GM23338 (cell line): ENCODE data around the gene CHD2.

Source experiments
- POLR2AphosphoS5 ChIP-seq: IDR thresholded peaks from 2 replicates; pipeline ENCODE4 v1.6.1; 2016; ENCODE audit warnings: antibody characterized with exemption, low read depth
- TF ChIP-seq, protein P1 (sequence below), 2 experiments: fragments of 200-600 bp in 1 of 2; sonication (generic) in 1 of 2; conservative IDR thresholded peaks; 2 replicates each; pipeline versions ENCODE4 v1.5.1 to v1.6.1; 2016 to 2017; ENCODE audit warnings: antibody characterized with exemption in 2 of 2, low read depth in 2 of 2, mild to moderate bottlenecking in 2 of 2, moderate library complexity in 1 of 2
- TF ChIP-seq, protein P2 (sequence below): fragments of 250-450 bp; sonication (Bioruptor Pico); IDR thresholded peaks from 2 replicates; pipeline ENCODE4 v1.5.0; 2020; ENCODE audit warnings: mild to moderate bottlenecking, moderate library complexity
- TF ChIP-seq, protein P3 (sequence below): IDR thresholded peaks from 2 replicates; pipeline ENCODE4 v1.6.1; 2016; ENCODE audit warnings: antibody characterized with exemption

DNA sequence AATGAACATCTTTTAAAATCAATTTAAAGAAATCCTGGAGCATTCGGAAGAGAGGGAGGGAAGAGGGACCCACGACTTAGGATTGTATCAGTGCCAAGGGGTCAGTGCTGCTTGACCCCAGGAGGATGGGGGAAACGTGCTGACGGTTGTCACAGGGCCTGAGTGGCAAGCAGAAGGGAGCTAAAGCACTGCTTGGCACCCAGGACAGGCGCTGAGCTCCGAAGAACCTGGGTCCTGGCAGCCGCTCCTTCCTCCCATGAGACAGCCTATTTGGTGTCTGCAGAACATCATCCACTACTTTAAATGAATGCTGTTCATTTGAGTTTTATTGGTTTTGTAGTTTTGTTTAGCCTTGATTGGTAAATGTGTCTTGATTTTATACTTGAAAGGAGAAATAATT, 134.4 kb downstream of the CHD2 start:
- TF ChIP-seq, protein P1, sequence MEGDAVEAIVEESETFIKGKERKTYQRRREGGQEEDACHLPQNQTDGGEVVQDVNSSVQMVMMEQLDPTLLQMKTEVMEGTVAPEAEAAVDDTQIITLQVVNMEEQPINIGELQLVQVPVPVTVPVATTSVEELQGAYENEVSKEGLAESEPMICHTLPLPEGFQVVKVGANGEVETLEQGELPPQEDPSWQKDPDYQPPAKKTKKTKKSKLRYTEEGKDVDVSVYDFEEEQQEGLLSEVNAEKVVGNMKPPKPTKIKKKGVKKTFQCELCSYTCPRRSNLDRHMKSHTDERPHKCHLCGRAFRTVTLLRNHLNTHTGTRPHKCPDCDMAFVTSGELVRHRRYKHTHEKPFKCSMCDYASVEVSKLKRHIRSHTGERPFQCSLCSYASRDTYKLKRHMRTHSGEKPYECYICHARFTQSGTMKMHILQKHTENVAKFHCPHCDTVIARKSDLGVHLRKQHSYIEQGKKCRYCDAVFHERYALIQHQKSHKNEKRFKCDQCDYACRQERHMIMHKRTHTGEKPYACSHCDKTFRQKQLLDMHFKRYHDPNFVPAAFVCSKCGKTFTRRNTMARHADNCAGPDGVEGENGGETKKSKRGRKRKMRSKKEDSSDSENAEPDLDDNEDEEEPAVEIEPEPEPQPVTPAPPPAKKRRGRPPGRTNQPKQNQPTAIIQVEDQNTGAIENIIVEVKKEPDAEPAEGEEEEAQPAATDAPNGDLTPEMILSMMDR (conservative IDR thresholded peaks at IDR 0.05; ENCODE audit: low read depth in 2 of 2), result no peak
- no peak for TF ChIP-seq POLR2AphosphoS5
- TF ChIP-seq, protein P2, sequence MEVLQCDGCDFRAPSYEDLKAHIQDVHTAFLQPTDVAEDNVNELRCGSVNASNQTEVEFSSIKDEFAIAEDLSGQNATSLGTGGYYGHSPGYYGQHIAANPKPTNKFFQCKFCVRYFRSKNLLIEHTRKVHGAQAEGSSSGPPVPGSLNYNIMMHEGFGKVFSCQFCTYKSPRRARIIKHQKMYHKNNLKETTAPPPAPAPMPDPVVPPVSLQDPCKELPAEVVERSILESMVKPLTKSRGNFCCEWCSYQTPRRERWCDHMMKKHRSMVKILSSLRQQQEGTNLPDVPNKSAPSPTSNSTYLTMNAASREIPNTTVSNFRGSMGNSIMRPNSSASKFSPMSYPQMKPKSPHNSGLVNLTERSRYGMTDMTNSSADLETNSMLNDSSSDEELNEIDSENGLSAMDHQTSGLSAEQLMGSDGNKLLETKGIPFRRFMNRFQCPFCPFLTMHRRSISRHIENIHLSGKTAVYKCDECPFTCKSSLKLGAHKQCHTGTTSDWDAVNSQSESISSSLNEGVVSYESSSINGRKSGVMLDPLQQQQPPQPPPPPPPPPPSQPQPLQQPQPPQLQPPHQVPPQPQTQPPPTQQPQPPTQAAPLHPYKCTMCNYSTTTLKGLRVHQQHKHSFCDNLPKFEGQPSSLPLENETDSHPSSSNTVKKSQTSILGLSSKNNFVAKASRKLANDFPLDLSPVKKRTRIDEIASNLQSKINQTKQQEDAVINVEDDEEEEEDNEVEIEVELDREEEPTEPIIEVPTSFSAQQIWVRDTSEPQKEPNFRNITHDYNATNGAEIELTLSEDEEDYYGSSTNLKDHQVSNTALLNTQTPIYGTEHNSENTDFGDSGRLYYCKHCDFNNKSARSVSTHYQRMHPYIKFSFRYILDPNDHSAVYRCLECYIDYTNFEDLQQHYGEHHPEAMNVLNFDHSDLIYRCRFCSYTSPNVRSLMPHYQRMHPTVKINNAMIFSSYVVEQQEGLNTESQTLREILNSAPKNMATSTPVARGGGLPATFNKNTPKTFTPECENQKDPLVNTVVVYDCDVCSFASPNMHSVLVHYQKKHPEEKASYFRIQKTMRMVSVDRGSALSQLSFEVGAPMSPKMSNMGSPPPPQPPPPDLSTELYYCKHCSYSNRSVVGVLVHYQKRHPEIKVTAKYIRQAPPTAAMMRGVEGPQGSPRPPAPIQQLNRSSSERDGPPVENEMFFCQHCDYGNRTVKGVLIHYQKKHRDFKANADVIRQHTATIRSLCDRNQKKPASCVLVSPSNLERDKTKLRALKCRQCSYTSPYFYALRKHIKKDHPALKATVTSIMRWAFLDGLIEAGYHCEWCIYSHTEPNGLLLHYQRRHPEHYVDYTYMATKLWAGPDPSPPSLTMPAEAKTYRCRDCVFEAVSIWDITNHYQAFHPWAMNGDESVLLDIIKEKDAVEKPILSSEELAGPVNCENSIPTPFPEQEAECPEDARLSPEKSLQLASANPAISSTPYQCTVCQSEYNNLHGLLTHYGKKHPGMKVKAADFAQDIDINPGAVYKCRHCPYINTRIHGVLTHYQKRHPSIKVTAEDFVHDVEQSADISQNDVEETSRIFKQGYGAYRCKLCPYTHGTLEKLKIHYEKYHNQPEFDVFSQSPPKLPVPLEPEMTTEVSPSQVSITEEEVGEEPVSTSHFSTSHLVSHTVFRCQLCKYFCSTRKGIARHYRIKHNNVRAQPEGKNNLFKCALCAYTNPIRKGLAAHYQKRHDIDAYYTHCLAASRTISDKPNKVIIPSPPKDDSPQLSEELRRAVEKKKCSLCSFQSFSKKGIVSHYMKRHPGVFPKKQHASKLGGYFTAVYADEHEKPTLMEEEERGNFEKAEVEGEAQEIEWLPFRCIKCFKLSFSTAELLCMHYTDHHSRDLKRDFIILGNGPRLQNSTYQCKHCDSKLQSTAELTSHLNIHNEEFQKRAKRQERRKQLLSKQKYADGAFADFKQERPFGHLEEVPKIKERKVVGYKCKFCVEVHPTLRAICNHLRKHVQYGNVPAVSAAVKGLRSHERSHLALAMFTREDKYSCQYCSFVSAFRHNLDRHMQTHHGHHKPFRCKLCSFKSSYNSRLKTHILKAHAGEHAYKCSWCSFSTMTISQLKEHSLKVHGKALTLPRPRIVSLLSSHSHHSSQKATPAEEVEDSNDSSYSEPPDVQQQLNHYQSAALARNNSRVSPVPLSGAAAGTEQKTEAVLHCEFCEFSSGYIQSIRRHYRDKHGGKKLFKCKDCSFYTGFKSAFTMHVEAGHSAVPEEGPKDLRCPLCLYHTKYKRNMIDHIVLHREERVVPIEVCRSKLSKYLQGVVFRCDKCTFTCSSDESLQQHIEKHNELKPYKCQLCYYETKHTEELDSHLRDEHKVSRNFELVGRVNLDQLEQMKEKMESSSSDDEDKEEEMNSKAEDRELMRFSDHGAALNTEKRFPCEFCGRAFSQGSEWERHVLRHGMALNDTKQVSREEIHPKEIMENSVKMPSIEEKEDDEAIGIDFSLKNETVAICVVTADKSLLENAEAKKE (CRISPR knock-in tag), result no peak
- TF ChIP-seq, protein P3, sequence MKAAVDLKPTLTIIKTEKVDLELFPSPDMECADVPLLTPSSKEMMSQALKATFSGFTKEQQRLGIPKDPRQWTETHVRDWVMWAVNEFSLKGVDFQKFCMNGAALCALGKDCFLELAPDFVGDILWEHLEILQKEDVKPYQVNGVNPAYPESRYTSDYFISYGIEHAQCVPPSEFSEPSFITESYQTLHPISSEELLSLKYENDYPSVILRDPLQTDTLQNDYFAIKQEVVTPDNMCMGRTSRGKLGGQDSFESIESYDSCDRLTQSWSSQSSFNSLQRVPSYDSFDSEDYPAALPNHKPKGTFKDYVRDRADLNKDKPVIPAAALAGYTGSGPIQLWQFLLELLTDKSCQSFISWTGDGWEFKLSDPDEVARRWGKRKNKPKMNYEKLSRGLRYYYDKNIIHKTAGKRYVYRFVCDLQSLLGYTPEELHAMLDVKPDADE, result no peak
